ENCODE measurements around the gene PIK3CG. TPM values are rescaled to one million over a fixed set of nuclear protein-coding genes. Genes with fewer than 3 reads are reported as not detected.

Gene PIK3CG
- polyA plus RNA-seq, 1 experiment: not detected

- H3K36me3 ChIP-seq (ENCODE audit: control insufficient read depth, insufficient read depth, low read length): no peaks in the 10 kb centered on the region
- TF ChIP-seq, protein P1, sequence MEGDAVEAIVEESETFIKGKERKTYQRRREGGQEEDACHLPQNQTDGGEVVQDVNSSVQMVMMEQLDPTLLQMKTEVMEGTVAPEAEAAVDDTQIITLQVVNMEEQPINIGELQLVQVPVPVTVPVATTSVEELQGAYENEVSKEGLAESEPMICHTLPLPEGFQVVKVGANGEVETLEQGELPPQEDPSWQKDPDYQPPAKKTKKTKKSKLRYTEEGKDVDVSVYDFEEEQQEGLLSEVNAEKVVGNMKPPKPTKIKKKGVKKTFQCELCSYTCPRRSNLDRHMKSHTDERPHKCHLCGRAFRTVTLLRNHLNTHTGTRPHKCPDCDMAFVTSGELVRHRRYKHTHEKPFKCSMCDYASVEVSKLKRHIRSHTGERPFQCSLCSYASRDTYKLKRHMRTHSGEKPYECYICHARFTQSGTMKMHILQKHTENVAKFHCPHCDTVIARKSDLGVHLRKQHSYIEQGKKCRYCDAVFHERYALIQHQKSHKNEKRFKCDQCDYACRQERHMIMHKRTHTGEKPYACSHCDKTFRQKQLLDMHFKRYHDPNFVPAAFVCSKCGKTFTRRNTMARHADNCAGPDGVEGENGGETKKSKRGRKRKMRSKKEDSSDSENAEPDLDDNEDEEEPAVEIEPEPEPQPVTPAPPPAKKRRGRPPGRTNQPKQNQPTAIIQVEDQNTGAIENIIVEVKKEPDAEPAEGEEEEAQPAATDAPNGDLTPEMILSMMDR (IDR thresholded peaks at IDR 0.05; ENCODE audit: insufficient read depth, low read depth, low read length): no peak
- no peak overlapping the region for H3K4me3 ChIP-seq (ENCODE audit: low read depth, low read length)
- ChIA-PET POLR2A (no interaction called here), CTCF (no interaction called here)
- no peak for DNase-seq (ENCODE audit: low read depth)
- peaks cover 4% of the 10 kb centered on the region for H3K27me3 ChIP-seq (ENCODE audit: control insufficient read depth, insufficient read depth, low read length)
These were observed 23.1 kb downstream of the PIK3CG start for GRCh38 chr7:106888204-106888603.

GRCh38 chr7:106890952-106891351 lies 25.9 kb downstream of the PIK3CG start:
- no peaks in the 10 kb centered on the region for H3K36me3 ChIP-seq (ENCODE audit: control insufficient read depth, insufficient read depth, low read length)
- no peaks in the 10 kb centered on the region for H3K27me3 ChIP-seq (ENCODE audit: control insufficient read depth, insufficient read depth, low read length)
- CTCF ChIA-PET: no interaction called here
- no peak for DNase-seq (ENCODE audit: low read depth)
- TF ChIP-seq, protein P1 (IDR thresholded peaks at IDR 0.05; ENCODE audit: insufficient read depth, low read depth, low read length): no peak
- POLR2A ChIA-PET: no interaction called here
- no peak overlapping the region for H3K4me3 ChIP-seq (ENCODE audit: low read depth, low read length)

DNA sequence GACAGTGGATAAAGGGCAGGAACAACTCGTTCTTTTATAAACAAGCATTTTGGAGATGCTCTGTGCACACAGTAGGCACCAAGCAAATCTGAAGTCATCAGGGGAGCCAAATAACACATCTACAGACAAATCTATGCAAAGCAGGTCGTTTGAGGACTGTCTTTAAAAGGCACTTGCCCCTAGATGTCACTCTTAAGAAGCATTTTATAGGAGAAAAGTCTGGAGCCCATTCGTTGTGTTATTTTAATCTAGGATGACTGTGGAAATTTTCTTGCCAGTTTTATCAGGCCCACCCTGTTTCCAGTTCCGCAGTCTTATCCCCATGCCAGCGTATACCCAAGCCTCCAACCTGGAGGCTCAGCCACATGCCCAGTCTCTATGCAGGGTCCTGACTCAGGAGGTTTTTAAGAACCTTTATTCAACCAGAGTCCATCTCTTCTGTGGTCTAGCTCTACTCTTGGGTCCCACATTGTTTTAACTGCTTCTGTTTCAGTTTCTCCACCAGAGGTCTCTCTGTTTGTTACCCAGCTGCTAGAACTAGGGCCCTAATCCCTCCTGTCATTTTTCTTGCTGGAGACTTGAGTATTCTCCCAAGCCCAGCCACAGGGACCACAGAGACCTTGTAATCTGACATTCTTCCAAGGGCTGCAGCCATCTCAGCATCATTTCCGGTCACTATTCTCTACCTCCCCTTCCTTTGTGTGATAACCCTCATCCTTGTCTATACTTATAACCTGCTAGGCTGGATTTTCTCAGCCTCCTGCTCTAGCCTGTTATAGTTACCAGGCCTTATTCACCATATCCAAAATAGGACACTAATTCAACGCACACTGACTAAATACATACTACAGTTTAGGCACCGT lies 26.7 kb downstream of the PIK3CG start:
- TF ChIP-seq, protein P1 (IDR thresholded peaks at IDR 0.05; ENCODE audit: insufficient read depth, low read depth, low read length): no peak
- POLR2A ChIA-PET: no interaction called here
- CTCF ChIA-PET: no interaction called here

GRCh38 chr7:106893591-106893990 lies 28.5 kb downstream of the PIK3CG start:
- H3K36me3 ChIP-seq (ENCODE audit: control insufficient read depth, insufficient read depth, low read length): no peaks in the 10 kb centered on the region
- ChIA-PET POLR2A (no interaction called here), CTCF (no interaction called here)
- H3K4me3 ChIP-seq (ENCODE audit: low read depth, low read length): no peak overlapping the region
- TF ChIP-seq, protein P1 (IDR thresholded peaks at IDR 0.05; ENCODE audit: insufficient read depth, low read depth, low read length): no peak
- H3K27me3 ChIP-seq (ENCODE audit: control insufficient read depth, insufficient read depth, low read length): no peaks in the 10 kb centered on the region
- no peak for DNase-seq (ENCODE audit: low read depth)

More for the DNA sequence above, 26.7 kb downstream of the PIK3CG start:
- H3K36me3 ChIP-seq (ENCODE audit: control insufficient read depth, insufficient read depth, low read length): no peaks in the 10 kb centered on the region
- H3K27me3 ChIP-seq (ENCODE audit: control insufficient read depth, insufficient read depth, low read length): no peaks in the 10 kb centered on the region
- H3K4me3 ChIP-seq (ENCODE audit: low read depth, low read length): no peak overlapping the region
- no peak for DNase-seq (ENCODE audit: low read depth)

DNA sequence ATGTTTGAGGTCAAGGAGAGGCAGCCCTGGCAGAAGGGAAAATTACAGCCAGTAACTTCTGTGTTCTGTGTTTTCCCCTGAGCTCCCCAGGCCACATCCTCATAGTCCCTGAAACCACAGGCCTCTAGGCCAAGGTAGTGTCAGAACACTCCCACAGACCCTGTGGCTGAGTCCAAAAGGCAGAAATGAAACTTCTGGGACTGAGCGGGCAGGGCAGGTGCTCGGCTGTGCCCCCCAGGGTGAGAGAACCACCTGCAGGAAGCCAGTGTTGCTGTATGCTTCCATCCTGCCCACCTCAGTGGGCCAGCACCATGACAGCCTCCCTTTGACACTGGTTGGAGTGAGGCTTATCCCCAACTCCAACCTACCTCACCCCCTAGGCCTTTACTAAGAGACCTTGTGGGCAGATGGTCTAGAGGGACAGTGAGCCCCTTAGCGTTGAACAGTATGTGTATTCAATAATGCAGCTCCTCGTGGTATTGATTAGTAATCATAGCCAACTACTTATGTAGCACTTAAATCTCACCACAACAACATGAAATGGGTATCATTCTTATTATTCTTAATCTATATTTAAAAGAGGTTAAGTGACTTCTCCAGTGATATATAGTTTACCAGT lies 30.3 kb downstream of the PIK3CG start:
- ChIA-PET POLR2A (no interaction called here), CTCF (interaction anchor here (0.8 to 1.1 kb wide), 2 partner anchors 9 to 12 kb away, joined by 3 read pairs; no protein-coding TSS in a partner anchor)
- TF ChIP-seq, protein P1 (IDR thresholded peaks at IDR 0.05; ENCODE audit: insufficient read depth, low read depth, low read length): no peak
- no peak for DNase-seq (ENCODE audit: low read depth)
- no peaks in the 10 kb centered on the region for H3K27me3 ChIP-seq (ENCODE audit: control insufficient read depth, insufficient read depth, low read length)
- H3K4me3 ChIP-seq (ENCODE audit: low read depth, low read length): no peak overlapping the region
- no peaks in the 10 kb centered on the region for H3K36me3 ChIP-seq (ENCODE audit: control insufficient read depth, insufficient read depth, low read length)

Measured in BJ (cell line).